Neuronal stem cell (in vitro differentiated cells): Measurements from ENCODE around the gene KIF26A.

Experiments used
- DNase-seq: peaks from one replicate; pipeline ENCODE4 v3.0.0-alpha.2; 2013; ENCODE audit warnings: low spot score
- H2AFZ ChIP-seq: one replicate; pipeline ENCODE4 v1.6.1; 2013; ENCODE audit warnings: mild to moderate bottlenecking, low read length, inconsistent platforms
- H2AK5ac ChIP-seq: 2 replicates; pipeline ENCODE4 v1.6.1; 2013; ENCODE audit warnings: low read depth, mild to moderate bottlenecking, inconsistent platforms, low read length, moderate library complexity, mixed read lengths
- H2BK120ac ChIP-seq: 2 replicates; pipeline ENCODE4 v1.6.1; 2013; ENCODE audit warnings: low read depth, mild to moderate bottlenecking, inconsistent platforms, low read length, moderate library complexity, mixed read lengths
- H2BK12ac ChIP-seq: one replicate; pipeline ENCODE4 v1.6.1; 2013; ENCODE audit warnings: low read length, inconsistent platforms
- H2BK15ac ChIP-seq: 2 replicates; pipeline ENCODE4 v1.6.1; 2013; ENCODE audit warnings: mild to moderate bottlenecking, low read length, inconsistent platforms, mixed read lengths
- H2BK5ac ChIP-seq: one replicate; pipeline ENCODE4 v1.6.1; 2013; ENCODE audit warnings: inconsistent platforms, mild to moderate bottlenecking, low read length, moderate library complexity
- H3K14ac ChIP-seq: one replicate; pipeline ENCODE4 v1.6.1; 2013; ENCODE audit warnings: low read length, inconsistent platforms
- H3K18ac ChIP-seq: 2 replicates; pipeline ENCODE4 v1.6.1; 2013; ENCODE audit warnings: low read length, inconsistent platforms
- H3K23ac ChIP-seq: 2 replicates; pipeline ENCODE4 v1.6.1; 2013; ENCODE audit warnings: low read depth, mild to moderate bottlenecking, mixed read lengths, low read length, inconsistent platforms; ENCODE audit not compliant: poor library complexity
- H3K27ac ChIP-seq: replicated peaks from 3 replicates; pipeline ENCODE4 v1.5.1; 2013; ENCODE audit warnings: low read length, inconsistent platforms
- H3K27me3 ChIP-seq, 3 experiments: 2 replicates each; pipeline ENCODE4 v1.6.1; 2013; ENCODE audit warnings: low read length in 3 of 3, mild to moderate bottlenecking in 2 of 3, inconsistent platforms in 1 of 3, low read depth in 1 of 3, mixed read lengths in 1 of 3, moderate library complexity in 1 of 3; ENCODE audit not compliant: control insufficient read depth in 3 of 3, insufficient read depth in 3 of 3
- H3K36me3 ChIP-seq, 2 donors: replicated peaks in 1 of 2; 2 replicates each; pipeline ENCODE4 v1.6.1; 2013; ENCODE audit warnings: low read length in 2 of 2; ENCODE audit not compliant: control insufficient read depth in 2 of 2, insufficient read depth in 2 of 2
- H3K4ac ChIP-seq: 2 replicates; pipeline ENCODE4 v1.6.1; 2013; ENCODE audit warnings: inconsistent platforms, mild to moderate bottlenecking, low read length, moderate library complexity
- H3K4me1 ChIP-seq, 2 donors: 1 replicate in 1 of 2; 2 replicates in 1 of 2; pipeline ENCODE4 v1.6.1; 2013; ENCODE audit warnings: low read length in 2 of 2, low read depth in 1 of 2; ENCODE audit not compliant: control insufficient read depth in 2 of 2, insufficient read depth in 1 of 2
- H3K4me2 ChIP-seq: one replicate; pipeline ENCODE4 v1.6.1; 2013; ENCODE audit warnings: mild to moderate bottlenecking, low read length, inconsistent platforms; ENCODE audit not compliant: insufficient read depth, poor library complexity, severe bottlenecking
- H3K4me3 ChIP-seq, 2 donors: 2 replicates each; pipeline ENCODE4 v1.5.1; 2013; ENCODE audit warnings: low read length in 2 of 2, mild to moderate bottlenecking in 2 of 2, inconsistent platforms in 1 of 2, moderate library complexity in 1 of 2
- H3K79me1 ChIP-seq: one replicate; pipeline ENCODE4 v1.6.1; 2013; ENCODE audit warnings: low read depth, mild to moderate bottlenecking, inconsistent platforms, low read length, moderate library complexity
- H3K9ac ChIP-seq: one replicate; pipeline ENCODE4 v1.6.1; 2013; ENCODE audit warnings: mild to moderate bottlenecking, low read depth, low read length, inconsistent platforms; ENCODE audit not compliant: poor library complexity
- H3K9me3 ChIP-seq, 2 donors: replicated peaks in 1 of 2; 2 replicates each; pipeline versions ENCODE3 to v1.6.1; 2013; ENCODE audit warnings: low read length in 2 of 2, mild to moderate bottlenecking in 2 of 2, inconsistent platforms in 1 of 2, low read depth in 1 of 2, mixed read lengths in 1 of 2, moderate library complexity in 1 of 2; ENCODE audit not compliant: control insufficient read depth in 2 of 2, insufficient read depth in 1 of 2
- H4K8ac ChIP-seq: one replicate; pipeline ENCODE4 v1.6.1; 2013; ENCODE audit warnings: low read depth, mild to moderate bottlenecking, inconsistent platforms, low read length, moderate library complexity
- H4K91ac ChIP-seq: one replicate; pipeline ENCODE4 v1.6.1; 2013; ENCODE audit warnings: low read length, low read depth, mild to moderate bottlenecking, inconsistent platforms; ENCODE audit not compliant: poor library complexity
- WGBS, 2 donors: extraction: QIAGEN DNeasy Blood & Tissue Kit; methylation state at CpG; one replicate each; pipeline ENCODE4 v1.1.7; 2013; ENCODE audit warnings: missing lambda C conversion rate in 2 of 2, mixed read lengths in 1 of 2; ENCODE audit not compliant: insufficient read length in 2 of 2, insufficient replicate concordance in 1 of 2; ENCODE audit errors: extremely low coverage in 2 of 2; 5-methylcytosine and 5-hydroxymethylcytosine counted together

KIF26A gene

GRCh38 chr14:104096318-104096717 lies 42.1 kb upstream of the KIF26A start:
- H4K91ac ChIP-seq: no peak overlapping the region
- peak overlapping the region; percentile 76 for H2BK15ac ChIP-seq
- H3K4ac ChIP-seq: no peak overlapping the region
- H3K9me3 ChIP-seq: no peaks in the 10 kb centered on the region
- H3K79me1 ChIP-seq: peaks cover 5% of the 10 kb centered on the region
- no peak overlapping the region for H2AFZ ChIP-seq
- H3K4me2 ChIP-seq: peak overlapping the region; percentile 11
- H3K9ac ChIP-seq: no peak overlapping the region
- peak overlapping the region; percentile 88 for H2AK5ac ChIP-seq
- no peak overlapping the region for H3K4me3 ChIP-seq
- H3K23ac ChIP-seq: no peak overlapping the region
- H3K36me3 ChIP-seq: no peaks in the 10 kb centered on the region
- WGBS, 2 donors: no CpG with 5 or more reads among the region's 14 CpGs
- H3K27ac ChIP-seq: no peak overlapping the region
- peak overlapping the region; percentile 76 for H3K18ac ChIP-seq
- peak overlapping the region; percentile 75 for H2BK5ac ChIP-seq
- no peak for DNase-seq
- peaks cover 0 to 5% of the 10 kb centered on the region in 2 donors for H3K4me1 ChIP-seq
- H3K14ac ChIP-seq: no peak overlapping the region
- H3K27me3 ChIP-seq: peaks cover 0 to 35% (median 0%) of the 10 kb centered on the region in 3 experiments
- H2BK12ac ChIP-seq: no peak overlapping the region
- no peak overlapping the region for H4K8ac ChIP-seq
- no peak overlapping the region for H2BK120ac ChIP-seq

GRCh38 chr14:104096751-104097700 lies 41.4 kb upstream of the KIF26A start:
- no peak overlapping the region for H3K27ac ChIP-seq
- DNase-seq: no peak
- H4K91ac ChIP-seq: no peak overlapping the region
- H3K79me1 ChIP-seq: peaks cover 5% of the 10 kb centered on the region
- no peak overlapping the region for H4K8ac ChIP-seq
- peak overlapping the region; percentile 8 for H3K14ac ChIP-seq
- peaks cover 0 to 5% of the 10 kb centered on the region in 2 donors for H3K4me1 ChIP-seq
- no peak overlapping the region for H2AFZ ChIP-seq
- H2BK15ac ChIP-seq: peak overlapping the region; percentile 67
- H2AK5ac ChIP-seq: peak overlapping the region; percentile 88
- peak overlapping the region; percentile 60 for H3K9ac ChIP-seq
- H3K18ac ChIP-seq: peak overlapping the region; percentile 76
- peak overlapping the region; percentile 58 for H2BK12ac ChIP-seq
- H3K36me3 ChIP-seq: no peaks in the 10 kb centered on the region
- H2BK120ac ChIP-seq: no peak overlapping the region
- no CpG with 5 or more reads among the region's 25 CpGs for WGBS, 2 donors
- no peak overlapping the region for H3K4me3 ChIP-seq
- H3K4ac ChIP-seq: no peak overlapping the region
- no peaks in the 10 kb centered on the region for H3K9me3 ChIP-seq
- no peak overlapping the region for H3K4me2 ChIP-seq
- H3K23ac ChIP-seq: no peak overlapping the region
- peaks cover 0 to 39% (median 0%) of the 10 kb centered on the region in 3 experiments for H3K27me3 ChIP-seq
- H2BK5ac ChIP-seq: peak overlapping the region; percentile 75

- Histone ChIP-seq H3K27ac (no peak overlapping the region), H2BK120ac (no peak overlapping the region), H2AK5ac (peak overlapping the region; percentile 8), H4K91ac (no peak overlapping the region), H3K18ac (peak overlapping the region; percentile 76), H3K4ac (no peak overlapping the region), H3K4me3 (no peak overlapping the region), H3K79me1 (peaks cover 5% of the 10 kb centered on the region), H3K23ac (no peak overlapping the region), H3K4me2 (no peak overlapping the region), H3K36me3 (no peaks in the 10 kb centered on the region), H3K27me3 (peaks cover 0 to 51% (median 0%) of the 10 kb centered on the region in 3 experiments), H3K9me3 (no peaks in the 10 kb centered on the region), H2BK15ac (peak overlapping the region; percentile 58), H2AFZ (no peak overlapping the region), H3K9ac (no peak overlapping the region), H3K4me1 (peaks cover 0 to 7% of the 10 kb centered on the region in 2 donors), H2BK12ac (peak overlapping the region; percentile 22), H2BK5ac (no peak overlapping the region), H3K14ac (peak overlapping the region; percentile 89), H4K8ac (no peak overlapping the region)
- WGBS, 2 donors: no CpG with 5 or more reads among the region's 25 CpGs
- no peak for DNase-seq
Measured at GRCh38 chr14:104098272-104099095, 39.9 kb upstream of the KIF26A start.
